Measurements from ENCODE around the gene B4GALT5.
A peak's percentile ranks its signal among the peaks of the same experiment; 100 is the strongest.
"Not testable (repeated sequence)": the region's sequence is repeated elsewhere in the genome, so short reads cannot be mapped to it uniquely, and the experiment has no call there.

Gene B4GALT5

GRCh38 chr20:49617394-49617793 is 96.3 kb downstream of the B4GALT5 start:
- not testable (repeated sequence) for H3K4me1 ChIP-seq (ENCODE audit: insufficient read depth, low read length); H3K9ac ChIP-seq (ENCODE audit: low read depth, low read length); H3K9me3 ChIP-seq (ENCODE audit: control insufficient read depth, insufficient read depth, low read length); H3K36me3 ChIP-seq (ENCODE audit: insufficient read depth, low read length)

GRCh38 chr20:49616154-49617007 is 97.3 kb downstream of the B4GALT5 start:
- no peak overlapping the region for H3K9ac ChIP-seq (ENCODE audit: low read depth, low read length)
- H3K36me3 ChIP-seq (ENCODE audit: insufficient read depth, low read length), result no peaks in the 10 kb centered on the region
- H3K4me1 ChIP-seq (ENCODE audit: insufficient read depth, low read length), result no peaks in the 10 kb centered on the region
- H3K9me3 ChIP-seq (ENCODE audit: control insufficient read depth, insufficient read depth, low read length), result no peaks in the 10 kb centered on the region

DNA sequence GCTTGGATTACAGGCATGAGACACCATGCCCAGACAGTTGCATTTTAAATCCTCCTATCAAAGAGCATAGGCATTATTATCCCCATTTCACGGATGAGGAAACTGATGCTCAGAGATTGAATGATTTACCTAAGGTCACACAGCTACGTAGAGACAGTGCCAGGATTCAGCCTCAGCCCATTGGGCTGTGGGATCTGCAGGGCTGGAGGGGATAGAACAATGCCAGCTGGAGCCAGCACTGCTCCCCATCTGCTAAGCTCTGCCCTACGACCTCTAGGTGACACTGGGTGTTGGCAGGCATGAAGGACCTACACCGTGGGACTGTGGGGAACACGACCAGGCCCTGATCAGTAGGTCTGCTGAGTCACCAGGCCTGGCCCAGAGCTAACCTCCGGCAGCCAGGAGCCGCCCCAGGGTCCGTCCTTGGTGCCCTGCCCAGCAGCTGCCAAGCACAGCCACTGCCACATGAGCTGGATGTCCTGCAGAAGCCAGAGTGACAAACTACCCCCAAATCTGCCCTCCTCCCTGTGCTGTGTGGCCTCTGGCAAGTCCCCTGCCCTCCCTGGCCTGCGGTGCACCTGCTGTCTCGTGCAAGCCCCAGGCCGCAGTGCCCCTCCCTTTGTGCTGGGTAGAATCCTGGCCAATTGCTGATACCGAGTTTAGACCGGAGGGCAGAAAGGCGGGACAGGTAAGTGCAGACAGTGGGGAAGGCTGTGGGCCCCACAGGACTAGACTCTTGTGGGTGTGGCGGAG is 98.1 kb downstream of the B4GALT5 start:
- no peak overlapping the region for H3K9ac ChIP-seq (ENCODE audit: low read depth, low read length)
- H3K4me1 ChIP-seq (ENCODE audit: insufficient read depth, low read length), result no peaks in the 10 kb centered on the region
- H3K36me3 ChIP-seq (ENCODE audit: insufficient read depth, low read length), result no peaks in the 10 kb centered on the region
- H3K9me3 ChIP-seq (ENCODE audit: control insufficient read depth, insufficient read depth, low read length), result no peaks in the 10 kb centered on the region

DNA sequence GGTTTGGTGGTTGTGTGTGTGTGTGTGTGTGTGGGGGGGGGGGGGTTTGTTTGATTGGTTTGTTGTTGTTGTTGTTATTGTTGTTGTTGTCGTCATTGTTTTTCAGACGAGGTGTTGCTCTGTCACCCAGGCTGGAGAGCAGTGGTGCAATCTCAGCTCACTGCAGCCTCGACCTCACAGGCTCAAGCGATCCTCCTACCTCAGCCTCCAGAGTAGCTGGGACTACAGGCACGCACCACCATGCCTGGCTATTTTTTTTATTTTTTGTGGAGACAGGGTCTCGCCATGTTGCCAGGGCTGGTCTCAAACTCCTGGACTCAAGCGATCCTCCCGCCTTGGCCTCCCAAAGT is 98.7 kb downstream of the B4GALT5 start:
- H3K9me3 ChIP-seq (ENCODE audit: control insufficient read depth, insufficient read depth, low read length); H3K4me1 ChIP-seq (ENCODE audit: insufficient read depth, low read length); H3K9ac ChIP-seq (ENCODE audit: low read depth, low read length); H3K36me3 ChIP-seq (ENCODE audit: insufficient read depth, low read length): not testable (repeated sequence)

GRCh38 chr20:49614338-49615050 is 99.2 kb downstream of the B4GALT5 start:
- Histone ChIP-seq H3K9ac (ENCODE audit: low read depth, low read length) (no peak overlapping the region), H3K9me3 (ENCODE audit: control insufficient read depth, insufficient read depth, low read length) (no peaks in the 10 kb centered on the region), H3K4me1 (ENCODE audit: insufficient read depth, low read length) (no peaks in the 10 kb centered on the region), H3K36me3 (ENCODE audit: insufficient read depth, low read length) (no peaks in the 10 kb centered on the region)

GRCh38 chr20:49612127-49612738 is 101.4 kb downstream of the B4GALT5 start:
- Histone ChIP-seq H3K4me1 (ENCODE audit: insufficient read depth, low read length) (no peaks in the 10 kb centered on the region), H3K36me3 (ENCODE audit: insufficient read depth, low read length) (no peaks in the 10 kb centered on the region), H3K9ac (ENCODE audit: low read depth, low read length) (no peak overlapping the region), H3K9me3 (ENCODE audit: control insufficient read depth, insufficient read depth, low read length) (no peaks in the 10 kb centered on the region)

GRCh38 chr20:49611539-49612126 is 102.0 kb downstream of the B4GALT5 start:
- H3K36me3 ChIP-seq (ENCODE audit: insufficient read depth, low read length); H3K9ac ChIP-seq (ENCODE audit: low read depth, low read length); H3K9me3 ChIP-seq (ENCODE audit: control insufficient read depth, insufficient read depth, low read length); H3K4me1 ChIP-seq (ENCODE audit: insufficient read depth, low read length): not testable (repeated sequence)

GRCh38 chr20:49610691-49611538 is 102.8 kb downstream of the B4GALT5 start:
- Histone ChIP-seq H3K4me1 (ENCODE audit: insufficient read depth, low read length) (no peaks in the 10 kb centered on the region), H3K36me3 (ENCODE audit: insufficient read depth, low read length) (no peaks in the 10 kb centered on the region), H3K9me3 (ENCODE audit: control insufficient read depth, insufficient read depth, low read length) (no peaks in the 10 kb centered on the region), H3K9ac (ENCODE audit: low read depth, low read length) (peak overlapping the region; percentile 30; the same call in 1 of the 2 replicates)

DNA sequence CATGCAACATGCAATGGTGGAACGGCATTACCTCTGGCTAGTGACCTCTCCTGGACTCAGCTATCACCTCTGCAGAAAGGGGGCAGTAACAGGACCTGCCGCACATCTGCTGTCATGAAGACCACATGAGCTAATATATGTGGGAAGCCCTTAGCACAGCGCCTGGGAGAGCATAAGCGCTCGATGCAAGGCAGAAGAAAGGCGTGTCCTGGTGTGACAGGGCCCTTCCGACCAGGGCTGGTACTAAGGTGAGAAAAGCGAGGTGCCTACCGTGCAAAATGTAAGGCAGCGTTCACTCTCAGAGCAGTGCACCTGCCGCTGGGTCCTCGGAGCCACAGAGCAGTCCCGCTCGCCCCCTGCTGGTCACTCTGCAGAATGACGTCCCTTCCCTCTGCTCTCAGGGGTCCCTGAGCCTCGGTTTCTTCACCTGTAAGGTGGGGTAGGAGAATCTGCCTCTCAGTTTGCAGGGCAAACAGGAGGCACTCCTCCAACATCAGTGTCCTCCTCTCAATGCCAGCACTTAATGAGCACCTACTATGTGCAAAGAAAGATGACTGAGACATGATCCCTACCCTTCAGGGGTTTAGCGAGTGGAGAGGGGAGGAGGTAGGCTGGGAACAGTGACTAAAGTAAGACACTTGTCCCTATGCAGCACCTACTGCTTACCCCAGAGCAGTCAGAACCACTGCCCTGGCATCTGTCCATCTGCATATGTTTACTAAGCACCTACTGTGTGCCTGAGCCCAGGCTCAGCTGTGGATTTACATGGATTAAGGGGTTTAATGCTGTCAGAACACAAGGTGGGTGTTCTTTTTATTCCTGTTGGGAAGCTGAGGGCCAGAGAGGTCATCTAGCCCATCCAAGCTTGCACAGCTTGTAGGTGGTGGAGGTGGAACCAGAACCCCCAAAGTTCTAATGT is 104.7 kb downstream of the B4GALT5 start:
- no peaks in the 10 kb centered on the region for H3K4me1 ChIP-seq (ENCODE audit: insufficient read depth, low read length)
- H3K9me3 ChIP-seq (ENCODE audit: control insufficient read depth, insufficient read depth, low read length), result no peaks in the 10 kb centered on the region
- no peak overlapping the region for H3K9ac ChIP-seq (ENCODE audit: low read depth, low read length)
- H3K36me3 ChIP-seq (ENCODE audit: insufficient read depth, low read length), result no peaks in the 10 kb centered on the region

GRCh38 chr20:49607568-49607967 is 106.1 kb downstream of the B4GALT5 start:
- H3K9me3 ChIP-seq (ENCODE audit: control insufficient read depth, insufficient read depth, low read length), result no peaks in the 10 kb centered on the region
- H3K9ac ChIP-seq (ENCODE audit: low read depth, low read length), result no peak overlapping the region
- no peaks in the 10 kb centered on the region for H3K4me1 ChIP-seq (ENCODE audit: insufficient read depth, low read length)
- no peaks in the 10 kb centered on the region for H3K36me3 ChIP-seq (ENCODE audit: insufficient read depth, low read length)

DNA sequence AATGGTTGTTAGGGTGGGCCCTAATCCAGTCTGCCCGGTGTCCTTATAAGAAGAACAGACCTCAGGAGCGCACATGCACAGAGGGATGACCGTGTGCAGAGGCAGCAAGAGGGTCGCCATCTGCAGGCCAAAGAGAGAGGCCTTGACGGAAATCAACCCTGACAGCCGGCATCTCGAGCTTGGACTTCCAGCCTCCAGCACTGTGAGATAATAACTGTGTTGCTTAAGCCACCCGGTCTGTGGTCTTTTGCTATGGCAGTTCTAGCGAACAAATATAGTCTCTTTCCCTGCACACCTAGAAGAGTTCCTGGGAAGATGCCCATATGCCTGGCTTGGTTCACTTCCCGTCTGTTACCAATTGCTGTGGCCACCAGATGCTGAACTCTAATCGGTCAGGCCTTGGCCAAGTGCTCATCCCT is 110.5 kb downstream of the B4GALT5 start:
- Histone ChIP-seq H3K9ac (ENCODE audit: low read depth, low read length) (no peak overlapping the region), H3K36me3 (ENCODE audit: insufficient read depth, low read length) (no peaks in the 10 kb centered on the region), H3K4me1 (ENCODE audit: insufficient read depth, low read length) (no peaks in the 10 kb centered on the region), H3K9me3 (ENCODE audit: control insufficient read depth, insufficient read depth, low read length) (no peaks in the 10 kb centered on the region)

- Histone ChIP-seq H3K36me3 (ENCODE audit: insufficient read depth, low read length) (no peaks in the 10 kb centered on the region), H3K9ac (ENCODE audit: low read depth, low read length) (no peak overlapping the region), H3K4me1 (ENCODE audit: insufficient read depth, low read length) (no peaks in the 10 kb centered on the region), H3K9me3 (ENCODE audit: control insufficient read depth, insufficient read depth, low read length) (no peaks in the 10 kb centered on the region)
Measured at GRCh38 chr20:49602345-49603208, 111.1 kb downstream of the B4GALT5 start.

All from ES-I3 (cell line).